ENCODE measurements around the gene UBE2J1.

GRCh38 chr6:89308525-89309395 lies 43.8 kb downstream of the UBE2J1 start:
- TF ChIP-seq POLR2AphosphoS5 (IDR thresholded peaks at IDR 0.05; ENCODE audit: low read depth, low read length) (no peak), CTCF (IDR thresholded peaks at IDR 0.05) (no peak), USF2 (IDR thresholded peaks at IDR 0.05; ENCODE audit: borderline replicate concordance, low read depth, low read length) (no peak), EP300 (IDR thresholded peaks at IDR 0.05; ENCODE audit: borderline replicate concordance in 1 of 2, low read depth in 1 of 2, low read length in 1 of 2) (no peak)
